ENCODE measurements around the gene MED28.

Gene MED28

GRCh38 chr4:17667653-17668201, 53.3 kb downstream of the MED28 start:
- no peak for DNase-seq

GRCh38 chr4:17670423-17670822, 56.0 kb downstream of the MED28 start:
- DNase-seq = no peak

GRCh38 chr4:17680559-17681280, 66.3 kb downstream of the MED28 start:
- no peak for DNase-seq

GRCh38 chr4:17681281-17682221, 67.1 kb downstream of the MED28 start:
- no peak for DNase-seq

- DNase-seq = no peak
These were observed 67.8 kb downstream of the MED28 start for GRCh38 chr4:17682222-17682566.
